ENCODE results near the gene RAB41.
"Not testable (repeated sequence)": the region's sequence is repeated elsewhere in the genome, so short reads cannot be mapped to it uniquely, and the experiment has no call there.

Gene RAB41

GRCh38 chrX:70289793-70290770 is 8.1 kb downstream of the RAB41 start, which contains the start of the genes KIF4A and PDZD11:
KIF4A (plus strand) TSS chrX:70290104; CDS start chrX:70290459, 355 bp downstream.
PDZD11 (minus strand) TSS chrX:70289927; CDS start chrX:70289341, 586 bp downstream.
- peak; percentile 47 to 68 for DNase-seq (ENCODE audit: low read depth in 2 of 2)

- DNase-seq (ENCODE audit: low read depth in 2 of 2), result no peak
Observed at GRCh38 chrX:70292788-70293187, 10.8 kb downstream of the RAB41 start.

DNA sequence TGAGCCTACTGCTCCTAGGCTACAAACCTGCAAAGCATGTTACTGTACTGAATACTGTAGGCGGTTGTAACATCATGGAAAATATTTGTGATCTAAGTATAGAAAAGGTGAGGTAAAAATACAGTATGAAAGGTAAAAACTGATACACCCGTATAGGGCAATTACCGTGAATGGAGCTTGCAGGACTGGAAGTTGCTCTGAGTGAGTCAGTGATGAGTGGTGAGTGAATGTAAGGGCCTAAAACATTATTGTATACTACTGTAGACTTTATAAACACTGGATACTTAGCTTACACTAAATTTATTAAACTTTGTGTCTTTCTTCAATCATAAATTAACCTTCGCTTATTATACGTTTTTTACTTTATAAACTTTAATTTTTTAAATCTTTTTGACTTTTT is 11.6 kb downstream of the RAB41 start:
- no peak for DNase-seq (ENCODE audit: low read depth in 2 of 2)

- no peak for DNase-seq (ENCODE audit: low read depth in 2 of 2)
Observed at GRCh38 chrX:70301716-70302115, 19.7 kb downstream of the RAB41 start.

DNA sequence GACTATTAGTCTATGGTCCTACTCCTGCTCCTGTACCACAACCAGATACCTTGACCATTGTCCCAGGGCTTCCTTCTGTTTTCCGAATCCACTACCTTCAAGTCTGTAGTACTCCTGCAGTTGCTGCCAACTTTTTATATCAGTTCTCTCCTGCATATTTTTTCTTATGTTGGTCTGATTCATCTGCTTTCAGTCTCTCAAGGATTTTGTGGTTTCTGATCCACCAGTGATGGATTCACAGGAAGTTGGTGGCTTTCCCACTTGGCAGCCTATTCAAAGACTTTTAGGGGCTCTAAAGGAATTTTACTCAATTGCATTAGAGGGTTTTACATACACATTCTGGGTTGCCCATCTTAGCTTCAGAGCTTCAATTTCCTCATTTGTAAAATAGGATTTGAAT is 31.5 kb downstream of the RAB41 start:
- DNase-seq (ENCODE audit: low read depth in 2 of 2), result no peak

GRCh38 chrX:70322784-70323183 is 40.8 kb downstream of the RAB41 start:
- DNase-seq (ENCODE audit: low read depth in 2 of 2), result no peak

GRCh38 chrX:70323628-70324027 is 41.7 kb downstream of the RAB41 start:
- not testable (repeated sequence) for DNase-seq (ENCODE audit: low read depth in 2 of 2)

GRCh38 chrX:70324326-70324725 is 42.4 kb downstream of the RAB41 start:
- no peak for DNase-seq (ENCODE audit: low read depth in 2 of 2)

- DNase-seq (ENCODE audit: low read depth in 2 of 2), result no peak
Observed at GRCh38 chrX:70331161-70331560, 49.2 kb downstream of the RAB41 start.

GRCh38 chrX:70332600-70332999 is 50.6 kb downstream of the RAB41 start:
- no peak for DNase-seq (ENCODE audit: low read depth in 2 of 2)
